GM21723 (cell line): ENCODE measurements around the gene RHBDD1.

Experiments
- ATAC-seq: cut with Tn5 transposase; IDR thresholded peaks from one replicate; pipeline ENCODE4 v1.9.1; 2021; ENCODE audit warnings: mild to moderate bottlenecking, moderate library complexity; ENCODE audit not compliant: unreplicated experiment

The RHBDD1 gene

GRCh38 chr2:226883296-226883795 is 47.5 kb downstream of the RHBDD1 start:
- ATAC-seq, result no peak

GRCh38 chr2:226884166-226884565 is 48.3 kb downstream of the RHBDD1 start:
- no peak for ATAC-seq

- ATAC-seq, result no peak
Measured at GRCh38 chr2:226885769-226886435, 50.0 kb downstream of the RHBDD1 start.

- ATAC-seq, result no peak
Measured at GRCh38 chr2:226887940-226888339, 52.1 kb downstream of the RHBDD1 start.

- ATAC-seq, result no peak
Measured at GRCh38 chr2:226888378-226888965, 52.6 kb downstream of the RHBDD1 start.

GRCh38 chr2:226888971-226889370 is 53.1 kb downstream of the RHBDD1 start:
- no peak for ATAC-seq

GRCh38 chr2:226890286-226890685 is 54.4 kb downstream of the RHBDD1 start:
- ATAC-seq, result no peak

GRCh38 chr2:226891780-226892590 is 56.1 kb downstream of the RHBDD1 start:
- ATAC-seq, result no peak

- no peak for ATAC-seq
Measured at GRCh38 chr2:226892729-226893128, 56.9 kb downstream of the RHBDD1 start.

GRCh38 chr2:226893216-226893615 is 57.4 kb downstream of the RHBDD1 start:
- ATAC-seq, result no peak

GRCh38 chr2:226894752-226895151 is 58.9 kb downstream of the RHBDD1 start:
- no peak for ATAC-seq

- no peak for ATAC-seq
Measured at GRCh38 chr2:226895579-226895978, 59.7 kb downstream of the RHBDD1 start.

GRCh38 chr2:226898121-226898520 is 62.3 kb downstream of the RHBDD1 start:
- ATAC-seq, result no peak

GRCh38 chr2:226898897-226899296 is 63.0 kb downstream of the RHBDD1 start:
- no peak for ATAC-seq

- ATAC-seq, result no peak
Measured at GRCh38 chr2:226902041-226902966, 66.5 kb downstream of the RHBDD1 start.

- ATAC-seq, result no peak
Measured at GRCh38 chr2:226903179-226903578, 67.3 kb downstream of the RHBDD1 start.

GRCh38 chr2:226904592-226904991 is 68.7 kb downstream of the RHBDD1 start:
- ATAC-seq, result peak; percentile 51

- peak; percentile 28 for ATAC-seq
Measured at GRCh38 chr2:226905718-226906117, 69.9 kb downstream of the RHBDD1 start.

GRCh38 chr2:226906163-226906693 is 70.4 kb downstream of the RHBDD1 start:
- peak; percentile 88 for ATAC-seq

GRCh38 chr2:226909126-226909525 is 73.3 kb downstream of the RHBDD1 start:
- no peak for ATAC-seq
